K562 (cell line): ENCODE data around the gene ABCF2. TPM values are rescaled to one million over a fixed set of nuclear protein-coding genes. Genes with fewer than 3 reads are reported as not detected.

ENCODE experiments used
- ATAC-seq: fragments of 200-7000 bp; cut with Tn5 transposase; 3 replicates; pipeline ENCODE4 v1.9.1; 2020; ENCODE audit warnings: moderate library complexity
- BruUV-seq: library from RNA; stranded (reverse); fragments of 400-500 nt; replicated peaks from 2 replicates; lab custom pipeline; 2021; lab: Mats Ljungman, UMichigan
- CTCF ChIA-PET: fragments of 300-600 bp; formaldehyde crosslinking; extraction: SDS; loops from one replicate; lab custom pipeline; 2021; ENCODE audit warnings: low intra/inter-chr PET ratio; lab: Yijun Ruan, JAX
- POLR2A ChIA-PET: fragments of 300-600, 350-650 bp; sonication (Branson Sonifier 250); formaldehyde crosslinking; extraction: SDS; loops from one replicate; lab custom pipeline; 2021; ENCODE audit warnings: antibody characterized with exemption, inconsistent platforms; lab: Yijun Ruan, JAX
- DNase-seq, 4 experiments: peaks; one replicate each; pipeline versions ENCODE4 v3.0.0 to v3.0.0-alpha.2; 2011 to 2018; ENCODE audit warnings: low spot score in 3 of 4, mixed read lengths in 3 of 4; ENCODE audit errors: extremely low read depth in 1 of 4
- FAIRE-seq: peaks from 2 replicates; lab custom pipeline; 2011; peaks lifted over from hg19 to GRCh38; lab: Jason Lieb, UNC
- H2AFZ ChIP-seq: 2 replicates; pipeline ENCODE4 v1.6.0; 2011; ENCODE audit warnings: low read depth, low read length, control low read depth, inconsistent platforms
- H3K27ac ChIP-seq: fragments of 200-600 bp; 3 replicates; pipeline ENCODE4 v1.8.0; 2011; ENCODE audit warnings: low read depth, mild to moderate bottlenecking, control low read depth, inconsistent platforms, low read length, moderate library complexity, mixed read lengths; ENCODE audit errors: extremely low read depth
- H3K27me3 ChIP-seq, 2 experiments: fragments of 300-600 bp in 1 of 2; 2 replicates in 1 of 2; 3 replicates in 1 of 2; pipeline versions ENCODE4 v1.6.0 to v1.8.0; 2011; ENCODE audit warnings: inconsistent platforms in 2 of 2, low read length in 2 of 2, mild to moderate bottlenecking in 1 of 2, mixed read lengths in 1 of 2, moderate library complexity in 1 of 2; ENCODE audit not compliant: control insufficient read depth in 2 of 2, insufficient read depth in 2 of 2
- H3K36me3 ChIP-seq: fragments of 300-600 bp; 3 replicates; pipeline ENCODE4 v1.8.0; 2011; ENCODE audit warnings: mild to moderate bottlenecking, low read length, inconsistent platforms; ENCODE audit not compliant: control insufficient read depth, insufficient read depth
- H3K4me1 ChIP-seq, 2 experiments: fragments of 200-600 bp in 1 of 2; replicated peaks in 1 of 2; 2 replicates in 1 of 2; 3 replicates in 1 of 2; pipeline versions ENCODE4 v1.5.1 to v1.8.0; 2011; ENCODE audit warnings: inconsistent platforms in 2 of 2, low read length in 2 of 2, mild to moderate bottlenecking in 1 of 2, mixed read lengths in 1 of 2, moderate library complexity in 1 of 2; ENCODE audit not compliant: control insufficient read depth in 2 of 2, insufficient read depth in 2 of 2
- H3K4me2 ChIP-seq: 2 replicates; pipeline ENCODE4 v1.6.1; 2011; ENCODE audit warnings: low read length, control low read depth, inconsistent platforms, mixed read lengths; ENCODE audit not compliant: insufficient read depth
- H3K4me3 ChIP-seq: fragments of 200-600 bp; sonication (generic), shearing (Covaris generic); 2 replicates; pipeline ENCODE4 v1.5.1; 2016; ENCODE audit warnings: control low read depth, inconsistent platforms
- H3K79me2 ChIP-seq: fragments of 200-600 bp; 3 replicates; pipeline ENCODE4 v1.8.0; 2011; ENCODE audit warnings: low read length, inconsistent platforms; ENCODE audit not compliant: control insufficient read depth, insufficient read depth
- H3K9ac ChIP-seq, 2 experiments: 2 replicates each; pipeline versions ENCODE4 v1.6.0 to v1.6.1; 2011; ENCODE audit warnings: low read depth in 2 of 2, low read length in 2 of 2, control low read depth in 1 of 2, inconsistent platforms in 1 of 2, mild to moderate bottlenecking in 1 of 2, mixed read lengths in 1 of 2; ENCODE audit not compliant: insufficient read depth in 1 of 2
- H3K9me1 ChIP-seq: one replicate; pipeline ENCODE4 v1.6.0; 2011; ENCODE audit warnings: inconsistent platforms, mild to moderate bottlenecking, low read length, moderate library complexity; ENCODE audit not compliant: control insufficient read depth, insufficient read depth
- H3K9me3 ChIP-seq: replicated peaks from 2 replicates; pipeline ENCODE4 v1.5.1; 2011; ENCODE audit warnings: low read depth, low read length, inconsistent platforms; ENCODE audit not compliant: control insufficient read depth, insufficient read depth
- H4K20me1 ChIP-seq: replicated peaks from 2 replicates; pipeline ENCODE4 v1.6.1; 2011; ENCODE audit warnings: low read length, inconsistent platforms, mixed read lengths; ENCODE audit not compliant: control insufficient read depth, insufficient read depth
- BRD4 ChIP-seq: fragments of 200-600 bp; sonication (generic); IDR thresholded peaks from 2 replicates; pipeline ENCODE4 v1.6.1; 2017; ENCODE audit warnings: inconsistent platforms
- CBX2 ChIP-seq: fragments of 200-600 bp; sonication (generic); IDR thresholded peaks from one replicate; pipeline ENCODE4 v1.6.1; 2012; ENCODE audit warnings: mild to moderate bottlenecking, low read length, inconsistent platforms; ENCODE audit not compliant: insufficient read depth, poor library complexity, severe bottlenecking
- FOXM1 ChIP-seq, 2 experiments: fragments of 450-650 bp in 1 of 2; sonication (generic) in 1 of 2; formaldehyde crosslinking in 1 of 2; IDR thresholded peaks; 2 replicates each; pipeline versions ENCODE4 v1.6.1 to v1.9.0; 2017 to 2022; ENCODE audit warnings: low read depth in 2 of 2, mild to moderate bottlenecking in 2 of 2, missing genetic modification reagents in 1 of 2, moderate library complexity in 1 of 2
- HINFP ChIP-seq: fragments of 450-650 bp; conservative IDR thresholded peaks from 2 replicates; pipeline ENCODE4 v1.6.1; 2016; ENCODE audit warnings: missing genetic modification characterization, low read depth, mild to moderate bottlenecking, control low read depth, missing compliant biosample characterization
- KDM4B ChIP-seq, 2 experiments: fragments of 450-650 bp in 1 of 2; sonication (generic) in 1 of 2; IDR thresholded peaks; 2 replicates each; pipeline ENCODE4 v1.6.1; 2016 to 2017; ENCODE audit warnings: borderline replicate concordance in 2 of 2, antibody characterized with exemption in 1 of 2, low read depth in 1 of 2, mild to moderate bottlenecking in 1 of 2
- MCM2 ChIP-seq: fragments of 450-650 bp; IDR thresholded peaks from 2 replicates; pipeline ENCODE4 v1.6.1; 2017; ENCODE audit warnings: low read depth, mild to moderate bottlenecking
- POLR2G ChIP-seq: fragments of 200-400 bp; formaldehyde crosslinking; IDR thresholded peaks from 2 replicates; pipeline ENCODE4 v1.6.1; 2017; ENCODE audit warnings: low read depth, mild to moderate bottlenecking, antibody characterized with exemption, low read length, moderate library complexity
- RBFOX2 ChIP-seq: fragments of 200-400 bp; formaldehyde crosslinking; IDR thresholded peaks from 2 replicates; pipeline ENCODE4 v1.6.1; 2017; ENCODE audit warnings: low read depth, mild to moderate bottlenecking, low read length, moderate library complexity
- SMC3 ChIP-seq: conservative IDR thresholded peaks from 2 replicates; pipeline ENCODE4 v1.6.1; 2011; ENCODE audit warnings: low read depth, low read length, improper control_type of control experiment; ENCODE audit not compliant: insufficient read depth
- TGIF2 ChIP-seq: sonication (generic); formaldehyde crosslinking; IDR thresholded peaks from 2 replicates; pipeline ENCODE4 v1.8.1; 2022; ENCODE audit warnings: mild to moderate bottlenecking, missing genetic modification reagents, moderate library complexity
- ZFPM2 ChIP-seq: fragments of 250-450 bp; sonication (Bioruptor Pico); IDR thresholded peaks from 2 replicates; pipeline ENCODE4 v1.5.1; 2022; ENCODE audit warnings: mild to moderate bottlenecking
- ZNF143 ChIP-seq: sonication (generic); formaldehyde crosslinking; IDR thresholded peaks from 2 replicates; pipeline ENCODE4 v1.9.0; 2022; ENCODE audit warnings: mild to moderate bottlenecking, missing genetic modification reagents
- WGBS: fragments of 100-300 bp; shearing (Covaris generic); methylation state at CpG from one replicate; pipeline ENCODE4 v1.1.6; 2016; ENCODE audit warnings: low coverage, mixed read lengths; ENCODE audit not compliant: insufficient coverage; ENCODE audit errors: missing lambda C conversion rate; 5-methylcytosine and 5-hydroxymethylcytosine counted together
- in situ Hi-C: fragments of 300-500 bp; cut with MboI; formaldehyde crosslinking; loops from 4 replicates; pipeline ENCODE4 v1.15.0; 2018; ENCODE audit warnings: inconsistent platforms, mixed read lengths
- intact Hi-C: fragments of 100-400 bp; cut with micrococcal nuclease; formaldehyde crosslinking; loops from 2 replicates; pipeline ENCODE4 v1.14.2; 2022
- polyA plus RNA-seq, 8 experiments: library from polyadenylated mRNA; depleted of rRNA in 4 of 8; stranded (reverse) in 5 of 8; unstranded in 3 of 8; fragments of >200 nt; fragmentation: Nextera tagmentation in 2 of 8; fragmentation: Illumina TruSeq in 1 of 8; extraction: Ambion mirVana in 2 of 8; extraction: Trizol in 1 of 8; gene quantifications; 2 replicates each; pipeline versions ENCODE4 v1.2.1 to v1.2.3, GENCODE V29; 2011 to 2014; ENCODE audit warnings: inconsistent platforms in 1 of 8, missing spikeins in 1 of 8
- total RNA-seq, 7 experiments: library from RNA; depleted of rRNA in 6 of 7; stranded (reverse); fragments of >200 nt in 6 of 7; fragmentation: Illumina TruSeq in 2 of 7; extraction: Trizol in 2 of 7; gene quantifications; 2 replicates each; pipeline versions ENCODE4 v1.2.1 to v1.2.3, GENCODE V29; 2011 to 2021; ENCODE audit warnings: low replicate concordance in 1 of 7

The ABCF2 gene
- total and polyA plus RNA-seq, 9 of the 15 experiments (the other 6 are each of a cell fraction or from before 2014, with no cell fraction given): 62.1 to 224 (median 113) TPM

GRCh38 chr7:151236406-151236805 is 9.4 kb upstream of the ABCF2 start (continued):
- TF ChIP-seq ZFPM2: no peak
- no peak for TF ChIP-seq HINFP
- TF ChIP-seq MCM2: no peak

- TF ChIP-seq POLR2G (peak; percentile 44; the same call in 1 of the 2 replicates), ZNF143 (CRISPR knock-in tag) (no peak), FOXM1 (IDR thresholded peaks at IDR 0.05; ENCODE audit: low read depth) (no peak), FOXM1 (CRISPR knock-in tag; IDR thresholded peaks at IDR 0.05; ENCODE audit: low read depth) (no peak), SMC3 (no peak), CBX2 (no peak), BRD4 (no peak), KDM4B (IDR thresholded peaks at IDR 0.05; ENCODE audit: borderline replicate concordance in 2 of 2, low read depth in 1 of 2) (no peak), TGIF2 (CRISPR knock-in tag) (no peak), RBFOX2 (peak; percentile 56)
- Histone ChIP-seq H3K27ac (no peak overlapping the region), H3K9ac (peak overlapping the region in 1 of 2 experiments; percentile 49; a peak in 2 of 4 replicates), H3K4me3 (no peak overlapping the region), H3K79me2 (peaks cover 27% of the 10 kb centered on the region), H3K9me3 (no peaks in the 10 kb centered on the region), H3K4me2 (no peak overlapping the region), H3K4me1 (peaks cover 14 to 47% of the 10 kb centered on the region in 2 experiments; a peak in 4 of 5 replicates), H3K36me3 (peaks cover 42% of the 10 kb centered on the region; the same call in 2 of the 3 replicates), H4K20me1 (peaks cover 46% of the 10 kb centered on the region), H3K9me1 (peaks cover 4% of the 10 kb centered on the region), H2AFZ (no peak overlapping the region), H3K27me3 (no peaks in the 10 kb centered on the region)
- BruUV-seq: no TSS peak
- CTCF ChIA-PET: no interaction called here
- DNase-seq (no peak), ATAC-seq (no peak), FAIRE-seq (no peak)
- intact Hi-C loops (no loop called here), in situ Hi-C loops (no loop called here)
- 95% methylated on average over 28 of the region's 28 CpGs for WGBS
- POLR2A ChIA-PET: interaction anchor here (2.8 to 3.3 kb wide), 3 partner anchors 8 to 23 kb away, joined by 12 to 34 read pairs (median 13); partner anchors contain the start of gene H2BK1
Observed at GRCh38 chr7:151235091-151235787, 8.2 kb upstream of the ABCF2 start.
